Gastrocnemius medialis (tissue), 4 donors: Measurements from ENCODE around the gene RUNX1. TPM values are rescaled to one million over a fixed set of nuclear protein-coding genes. Genes with fewer than 3 reads are reported as not detected.

ENCODE experiments used
- ATAC-seq, 2 donors: fragments of 150-250 bp; one replicate each; pipeline ENCODE4 v1.9.1; 2016
- DNase-seq, 2 donors: peaks; one replicate each; pipeline ENCODE4 v3.0.0-alpha.2; 2019
- H3K27ac ChIP-seq, 4 donors: fragments of 200-600 bp; sonication (generic); 1 replicate in 1 of 4; 2 replicates in 3 of 4; pipeline ENCODE4 v1.5.1; 2016 to 2018; ENCODE audit warnings: mild to moderate bottlenecking in 2 of 4, moderate library complexity in 1 of 4
- H3K27me3 ChIP-seq, 3 donors: fragments of 200-600 bp; sonication (generic) in 2 of 3; 1 replicate in 1 of 3; 2 replicates in 2 of 3; pipeline versions ENCODE4 v1.5.1 to v1.6.0; 2016 to 2019; ENCODE audit warnings: mild to moderate bottlenecking in 1 of 3, moderate library complexity in 1 of 3
- H3K36me3 ChIP-seq, 2 donors: fragments of 200-600 bp; sonication (generic) in 1 of 2; one replicate each; pipeline ENCODE4 v1.5.1; 2017 to 2018
- H3K4me1 ChIP-seq, 2 donors: fragments of 200-600 bp; sonication (generic) in 1 of 2; one replicate each; pipeline ENCODE4 v1.5.1; 2016 to 2017; ENCODE audit warnings: mild to moderate bottlenecking in 2 of 2
- H3K4me3 ChIP-seq, 4 donors: fragments of 200-600 bp; sonication (generic) in 3 of 4; 1 replicate in 1 of 4; 2 replicates in 3 of 4; pipeline ENCODE4 v1.5.1; 2016 to 2019; ENCODE audit warnings: mild to moderate bottlenecking in 2 of 4
- H3K9me3 ChIP-seq, 3 donors: fragments of 200-600 bp; sonication (generic) in 2 of 3; 1 replicate in 1 of 3; 2 replicates in 2 of 3; pipeline ENCODE4 v1.5.1; 2016 to 2019
- POLR2A ChIP-seq, 2 donors: fragments of 450-650 bp; IDR thresholded peaks; one replicate each; pipeline ENCODE4 v1.6.1; 2017; ENCODE audit warnings: antibody characterized with exemption in 2 of 2, mild to moderate bottlenecking in 2 of 2, moderate library complexity in 2 of 2
- in situ Hi-C, 4 donors: fragments of 200-750 bp; cut with MboI; loops; one replicate each; pipeline versions ENCODE4 v1.15.0 to v1.8.0; 2017; ENCODE audit warnings: low sequenced_read_pairs in 4 of 4
- intact Hi-C: fragments of 100-400 bp; cut with DNase I; formaldehyde crosslinking; loops from one replicate; pipeline ENCODE4 v1.15.1; 2023; ENCODE audit warnings: low total_unique reads
- total RNA-seq, 4 donors: library from RNA; depleted of rRNA; stranded (reverse); fragments of >200 nt; gene quantifications; one replicate each; pipeline versions ENCODE4 v1.1.0 to v1.2.3, GENCODE V29; 2016
- TF ChIP-seq, protein P1 (sequence below), 5 experiments: fragments of 450-650 bp in 3 of 5; fragments of 200-600 bp in 2 of 5; sonication (generic) in 2 of 5; IDR thresholded peaks in 4 of 5; conservative IDR thresholded peaks in 1 of 5; 1 replicate in 4 of 5; 2 replicates in 1 of 5; pipeline ENCODE4 v1.5.1; 2016 to 2019; ENCODE audit warnings: antibody characterized with exemption in 5 of 5, mild to moderate bottlenecking in 3 of 5, moderate library complexity in 3 of 5

RUNX1 gene
- total RNA-seq, 4 donors from 2014 or later: 8.0 to 20.9 (median 10.6) TPM

- intact Hi-C loops (no loop called here), in situ Hi-C loops (loop anchor here in 3 of 4 donors (10.0 to 25.0 kb wide), 3 partner anchors 257 to 361 kb away; no protein-coding TSS in a partner anchor)
- no peak for ATAC-seq
- Histone ChIP-seq H3K27me3 (no peaks in the 10 kb centered on the region), H3K4me1 (peaks cover 20 to 26% of the 10 kb centered on the region in 2 donors), H3K36me3 (no peaks in the 10 kb centered on the region), H3K9me3 (no peaks in the 10 kb centered on the region), H3K27ac (no peak overlapping the region), H3K4me3 (no peak overlapping the region)
- DNase-seq: no peak
- no peak for TF ChIP-seq POLR2A (IDR thresholded peaks at IDR 0.05)
- TF ChIP-seq, protein P1, sequence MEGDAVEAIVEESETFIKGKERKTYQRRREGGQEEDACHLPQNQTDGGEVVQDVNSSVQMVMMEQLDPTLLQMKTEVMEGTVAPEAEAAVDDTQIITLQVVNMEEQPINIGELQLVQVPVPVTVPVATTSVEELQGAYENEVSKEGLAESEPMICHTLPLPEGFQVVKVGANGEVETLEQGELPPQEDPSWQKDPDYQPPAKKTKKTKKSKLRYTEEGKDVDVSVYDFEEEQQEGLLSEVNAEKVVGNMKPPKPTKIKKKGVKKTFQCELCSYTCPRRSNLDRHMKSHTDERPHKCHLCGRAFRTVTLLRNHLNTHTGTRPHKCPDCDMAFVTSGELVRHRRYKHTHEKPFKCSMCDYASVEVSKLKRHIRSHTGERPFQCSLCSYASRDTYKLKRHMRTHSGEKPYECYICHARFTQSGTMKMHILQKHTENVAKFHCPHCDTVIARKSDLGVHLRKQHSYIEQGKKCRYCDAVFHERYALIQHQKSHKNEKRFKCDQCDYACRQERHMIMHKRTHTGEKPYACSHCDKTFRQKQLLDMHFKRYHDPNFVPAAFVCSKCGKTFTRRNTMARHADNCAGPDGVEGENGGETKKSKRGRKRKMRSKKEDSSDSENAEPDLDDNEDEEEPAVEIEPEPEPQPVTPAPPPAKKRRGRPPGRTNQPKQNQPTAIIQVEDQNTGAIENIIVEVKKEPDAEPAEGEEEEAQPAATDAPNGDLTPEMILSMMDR (IDR thresholded peaks at IDR 0.05 in 4 of 5, conservative IDR thresholded peaks at IDR 0.05 in 1 of 5): no peak
Observed at GRCh38 chr21:35044128-35044527, 5.0 kb downstream of the RUNX1 start.

- TF ChIP-seq, protein P1 (IDR thresholded peaks at IDR 0.05 in 4 of 5, conservative IDR thresholded peaks at IDR 0.05 in 1 of 5): no peak
- no peak for TF ChIP-seq POLR2A (IDR thresholded peaks at IDR 0.05)
- Histone ChIP-seq H3K27ac (no peak overlapping the region), H3K27me3 (no peaks in the 10 kb centered on the region), H3K36me3 (no peaks in the 10 kb centered on the region), H3K9me3 (no peaks in the 10 kb centered on the region), H3K4me3 (no peak overlapping the region), H3K4me1 (peaks cover 15 to 20% of the 10 kb centered on the region in 2 donors)
- ATAC-seq: no peak
- no peak for DNase-seq
- intact Hi-C loops: no loop called here
- in situ Hi-C loops: loop anchor here in 3 of 4 donors (10.0 to 25.0 kb wide), 3 partner anchors 256 to 361 kb away; no protein-coding TSS in a partner anchor
Observed at GRCh38 chr21:35043549-35043948, 5.6 kb downstream of the RUNX1 start.

DNA sequence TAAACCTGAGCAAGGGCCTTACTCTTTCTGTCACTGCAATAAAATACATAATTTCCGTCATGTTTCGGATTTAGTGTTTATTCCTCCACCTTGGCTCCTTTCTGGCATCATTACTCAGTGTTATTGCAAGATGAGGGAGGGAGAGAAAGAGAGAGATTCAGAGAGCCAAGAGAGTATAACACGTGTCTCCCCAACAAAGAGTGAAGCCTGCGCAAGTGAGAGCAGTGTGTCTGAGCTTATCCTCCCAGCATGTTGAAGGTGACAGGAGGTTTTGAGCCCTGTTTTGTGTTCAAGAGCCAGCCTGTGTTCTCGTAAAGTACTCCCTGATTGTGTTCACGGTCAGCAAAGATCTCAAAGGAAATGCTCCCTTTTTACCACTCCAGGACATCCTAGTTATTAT is 6.3 kb downstream of the RUNX1 start:
- intact Hi-C loops (no loop called here), in situ Hi-C loops (loop anchor here in 3 of 4 donors (10.0 to 25.0 kb wide), 3 partner anchors 256 to 362 kb away; no protein-coding TSS in a partner anchor)
- H3K9me3 ChIP-seq: no peaks in the 10 kb centered on the region
- no peak overlapping the region for H3K4me3 ChIP-seq
- H3K27ac ChIP-seq: no peak overlapping the region
- no peaks in the 10 kb centered on the region for H3K36me3 ChIP-seq
- peaks cover 14 to 16% of the 10 kb centered on the region in 2 donors for H3K4me1 ChIP-seq
- ATAC-seq: no peak
- no peaks in the 10 kb centered on the region for H3K27me3 ChIP-seq
- no peak for DNase-seq
- TF ChIP-seq, protein P1 (IDR thresholded peaks at IDR 0.05 in 4 of 5, conservative IDR thresholded peaks at IDR 0.05 in 1 of 5): no peak
- no peak for TF ChIP-seq POLR2A (IDR thresholded peaks at IDR 0.05)

GRCh38 chr21:35041881-35042280 is 7.2 kb downstream of the RUNX1 start:
- Histone ChIP-seq H3K4me3 (no peak overlapping the region), H3K27ac (no peak overlapping the region), H3K36me3 (no peaks in the 10 kb centered on the region), H3K9me3 (no peaks in the 10 kb centered on the region), H3K27me3 (no peaks in the 10 kb centered on the region), H3K4me1 (peaks cover 10 to 13% of the 10 kb centered on the region in 2 donors)
- ATAC-seq (no peak), DNase-seq (no peak)
- TF ChIP-seq, protein P1 (IDR thresholded peaks at IDR 0.05 in 4 of 5, conservative IDR thresholded peaks at IDR 0.05 in 1 of 5): no peak
- TF ChIP-seq POLR2A (IDR thresholded peaks at IDR 0.05): no peak
- intact Hi-C loops: no loop called here
- in situ Hi-C loops: loop anchor here in 3 of 4 donors (10.0 to 25.0 kb wide), 3 partner anchors 255 to 363 kb away; no protein-coding TSS in a partner anchor
